Lower leg skin (tissue), 4 donors: Measurements from ENCODE around the gene RNF217. TPM values are rescaled to one million over a fixed set of nuclear protein-coding genes. Genes with fewer than 3 reads are reported as not detected.

Experiments
- DNase-seq, 2 donors: peaks; one replicate each; pipeline ENCODE4 v3.0.0-alpha.2; 2019; ENCODE audit warnings: low spot score in 2 of 2
- H3K4me3 ChIP-seq: fragments of 200-600 bp; sonication (generic); 2 replicates; pipeline ENCODE4 v1.5.1; 2017; ENCODE audit warnings: mild to moderate bottlenecking, low read depth; ENCODE audit not compliant: poor library complexity, severe bottlenecking
- CTCF ChIP-seq, 3 donors: fragments of 450-650 bp; IDR thresholded peaks; one replicate each; pipeline ENCODE4 v1.5.1; 2016; ENCODE audit warnings: antibody characterized with exemption in 3 of 3, mild to moderate bottlenecking in 3 of 3, moderate library complexity in 2 of 3
- POLR2A ChIP-seq, 2 donors: fragments of 450-650 bp; IDR thresholded peaks; one replicate each; pipeline ENCODE4 v1.6.1; 2016 to 2017; ENCODE audit warnings: antibody characterized with exemption in 2 of 2, mild to moderate bottlenecking in 1 of 2, moderate library complexity in 1 of 2
- WGBS, 2 donors: methylation state at CpG; one replicate each; pipeline ENCODE4 v1.1.5; 2018; 5-methylcytosine and 5-hydroxymethylcytosine counted together
- intact Hi-C: fragments of 100-400 bp; cut with DNase I; formaldehyde crosslinking; loops from one replicate; pipeline ENCODE4 v1.15.0; 2023; ENCODE audit warnings: low total_unique reads
- total RNA-seq, 4 donors: library from RNA; depleted of rRNA; stranded (reverse); fragments of >200 nt; gene quantifications; one replicate each; pipeline ENCODE4 v1.1.0, GENCODE V29; 2016

RNF217 gene
- total RNA-seq, 4 donors from 2014 or later: 17.2 to 35.2 (median 25.1) TPM

GRCh38 chr6:125099211-125100073 lies 137.2 kb downstream of the RNF217 start:
- H3K4me3 ChIP-seq: peak overlapping the region; percentile 12
- peak in 1 of 2 donors; percentile 88 for DNase-seq
- intact Hi-C loops: no loop called here
- TF ChIP-seq POLR2A (IDR thresholded peaks at IDR 0.05): no peak
- no peak for TF ChIP-seq CTCF (IDR thresholded peaks at IDR 0.05)
- WGBS, 2 donors: 1 to 4% methylated on average over 35 to 40 of the region's 48 CpGs

DNA sequence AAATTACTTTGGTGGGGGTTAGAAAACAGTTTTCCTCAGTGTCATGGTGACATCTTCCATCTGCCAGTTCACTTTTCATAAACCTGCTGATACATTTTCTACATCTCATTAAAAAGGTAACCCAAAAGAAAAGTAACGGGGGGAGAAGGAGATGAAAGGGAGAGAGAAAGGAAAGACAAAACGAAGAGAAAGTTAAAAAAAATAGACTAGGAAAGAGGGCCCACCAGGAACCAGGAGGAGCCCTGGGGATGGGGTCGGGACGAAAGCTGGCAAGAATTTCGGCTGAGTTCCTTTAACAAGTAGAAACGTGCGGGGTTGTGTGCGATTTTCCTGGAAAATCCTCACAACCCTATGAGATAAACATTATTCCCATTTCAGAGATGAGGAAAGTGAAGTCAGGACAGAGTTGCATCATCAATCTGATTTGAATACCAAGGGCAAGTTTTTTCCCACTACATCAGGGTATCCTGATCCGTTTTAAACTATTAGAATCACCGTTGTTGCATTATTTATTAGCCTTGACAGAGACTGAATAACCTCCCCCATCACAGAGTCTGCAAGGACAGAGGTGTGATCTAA lies 137.9 kb downstream of the RNF217 start:
- H3K4me3 ChIP-seq: peak overlapping the region; percentile 12
- no peak for DNase-seq
- 88 to 93% methylated on average over 10 of the region's 10 CpGs for WGBS, 2 donors
- no peak for TF ChIP-seq POLR2A (IDR thresholded peaks at IDR 0.05)
- no peak for TF ChIP-seq CTCF (IDR thresholded peaks at IDR 0.05)
- intact Hi-C loops: no loop called here

DNA sequence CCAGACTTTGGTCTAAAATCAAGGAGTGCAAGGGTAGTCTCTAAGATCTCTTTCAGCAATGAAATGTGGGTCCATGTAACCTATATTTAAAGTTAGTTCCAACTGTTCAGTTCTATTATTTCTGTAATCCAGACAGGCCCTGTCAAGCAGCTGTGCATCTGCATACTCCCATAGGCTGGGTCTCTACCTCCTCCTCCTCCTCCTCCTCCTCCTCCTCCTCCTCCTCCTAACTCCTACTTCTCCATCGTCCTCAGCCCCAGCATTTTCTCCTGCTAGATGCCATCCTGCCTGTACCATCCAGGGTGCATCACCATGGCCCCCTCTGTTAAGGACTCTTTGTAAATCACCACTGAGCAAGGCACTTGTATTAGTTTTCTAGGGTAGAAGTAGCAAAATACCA lies 138.9 kb downstream of the RNF217 start:
- WGBS, 2 donors: 36 to 44% methylated on average over 1 of the region's 1 CpG
- no peak overlapping the region for H3K4me3 ChIP-seq
- TF ChIP-seq POLR2A (IDR thresholded peaks at IDR 0.05): no peak
- no peak for TF ChIP-seq CTCF (IDR thresholded peaks at IDR 0.05)
- intact Hi-C loops: no loop called here
- no peak for DNase-seq

DNA sequence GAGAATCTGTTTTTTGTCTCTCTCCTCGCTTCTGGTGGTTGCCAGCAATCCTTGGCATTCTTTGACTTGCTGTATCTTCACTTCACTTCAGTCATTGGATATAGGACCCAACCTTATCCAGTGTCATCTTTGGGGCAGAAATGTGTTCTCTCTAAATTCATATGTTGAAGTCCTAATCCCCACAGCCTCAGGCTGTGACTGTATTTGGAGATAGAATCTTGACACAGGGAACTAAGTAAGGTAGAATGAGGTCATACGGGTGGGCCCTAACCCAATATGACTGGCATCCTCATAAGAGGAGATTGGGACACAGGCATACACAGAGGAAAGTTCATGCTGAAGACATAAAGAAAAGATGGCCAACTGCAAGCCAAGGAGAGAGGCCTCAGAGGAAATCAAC lies 139.4 kb downstream of the RNF217 start:
- intact Hi-C loops: no loop called here
- no peak for DNase-seq
- TF ChIP-seq CTCF (IDR thresholded peaks at IDR 0.05) (no peak), POLR2A (IDR thresholded peaks at IDR 0.05) (no peak)
- 84 to 87% methylated on average over 2 of the region's 2 CpGs for WGBS, 2 donors
- no peak overlapping the region for H3K4me3 ChIP-seq

GRCh38 chr6:125102411-125102810 lies 140.2 kb downstream of the RNF217 start:
- DNase-seq: no peak
- H3K4me3 ChIP-seq: no peak overlapping the region
- intact Hi-C loops: no loop called here
- TF ChIP-seq CTCF (IDR thresholded peaks at IDR 0.05): no peak
- TF ChIP-seq POLR2A (IDR thresholded peaks at IDR 0.05): no peak
- WGBS, 2 donors: 73 to 78% methylated on average over 3 of the region's 3 CpGs
